IMR-90 (cell line): ENCODE results near the gene ANKRD31. TPM values are rescaled to one million over a fixed set of nuclear protein-coding genes. Genes with fewer than 3 reads are reported as not detected.
"Not testable (repeated sequence)": the region's sequence is repeated elsewhere in the genome, so short reads cannot be mapped to it uniquely, and the experiment has no call there.

Experiments used
- ATAC-seq: fragments of 200-7000 bp; cut with Tn5 transposase; 2 replicates; pipeline ENCODE4 v1.9.1; 2020; ENCODE audit warnings: low read depth, mild to moderate bottlenecking, moderate library complexity
- BruUV-seq: library from RNA; stranded (reverse); fragments of 400-500 nt; replicated peaks from 2 replicates; lab custom pipeline; 2021; lab: Mats Ljungman, UMichigan
- CTCF ChIA-PET: fragments of 300-600 bp; formaldehyde crosslinking; extraction: SDS; loops from one replicate; lab custom pipeline; 2021; ENCODE audit warnings: antibody characterized with exemption; lab: Yijun Ruan, JAX
- POLR2A ChIA-PET: fragments of 300-600 bp; sonication (Branson Sonifier 250); formaldehyde crosslinking; loops from one replicate; lab custom pipeline; 2022; ENCODE audit warnings: antibody characterized with exemption; ENCODE audit not compliant: unreplicated experiment; lab: Charles Lee
- DNase-seq: peaks from one replicate; pipeline ENCODE4 v3.0.0; 2013
- H2AFZ ChIP-seq: replicated peaks from 2 replicates; pipeline ENCODE3; 2013; ENCODE audit warnings: low read length, mild to moderate bottlenecking; ENCODE audit not compliant: poor library complexity
- H2AK5ac ChIP-seq: 2 replicates; pipeline ENCODE4 v1.6.1; 2013; ENCODE audit warnings: low read depth, low read length, inconsistent platforms
- H2AK9ac ChIP-seq: replicated peaks from 2 replicates; pipeline ENCODE3; 2013; ENCODE audit warnings: mild to moderate bottlenecking, low read depth, low read length, moderate library complexity; ENCODE audit not compliant: poor library complexity
- H2BK120ac ChIP-seq: 2 replicates; pipeline ENCODE4 v1.6.1; 2013; ENCODE audit warnings: low read depth, low read length, inconsistent platforms
- H2BK15ac ChIP-seq: 3 replicates; pipeline ENCODE4 v1.6.1; 2013; ENCODE audit warnings: low read depth, low read length, inconsistent platforms
- H2BK20ac ChIP-seq: 2 replicates; pipeline ENCODE4 v1.6.1; 2013; ENCODE audit warnings: low read depth, mild to moderate bottlenecking, inconsistent platforms, low read length, moderate library complexity
- H2BK5ac ChIP-seq: 2 replicates; pipeline ENCODE4 v1.6.1; 2013; ENCODE audit warnings: mild to moderate bottlenecking, low read depth, low read length, inconsistent platforms; ENCODE audit not compliant: poor library complexity, severe bottlenecking
- H3K14ac ChIP-seq: replicated peaks from 2 replicates; pipeline ENCODE4 v1.6.1; 2013; ENCODE audit warnings: low read depth, low read length, inconsistent platforms
- H3K18ac ChIP-seq: 2 replicates; pipeline ENCODE4 v1.6.1; 2013; ENCODE audit warnings: low read depth, low read length, control low read depth
- H3K23ac ChIP-seq: 2 replicates; pipeline ENCODE4 v1.6.1; 2013; ENCODE audit warnings: low read depth, low read length, inconsistent platforms
- H3K27ac ChIP-seq: 2 replicates; pipeline ENCODE4 v1.5.1; 2013; ENCODE audit warnings: mild to moderate bottlenecking, control low read depth, low read length; ENCODE audit not compliant: insufficient read depth
- H3K27me3 ChIP-seq: 2 replicates; pipeline ENCODE4 v1.6.1; 2013; ENCODE audit warnings: low read length; ENCODE audit not compliant: control insufficient read depth, insufficient read depth
- H3K36me3 ChIP-seq: 2 replicates; pipeline ENCODE4 v1.6.1; 2013; ENCODE audit warnings: low read length, mixed read lengths; ENCODE audit not compliant: control insufficient read depth, insufficient read depth
- H3K4ac ChIP-seq: 2 replicates; pipeline ENCODE4 v1.6.1; 2013; ENCODE audit warnings: low read depth, low read length, inconsistent platforms
- H3K4me1 ChIP-seq: 2 replicates; pipeline ENCODE4 v1.6.1; 2013; ENCODE audit warnings: low read length, mixed read lengths; ENCODE audit not compliant: control insufficient read depth, insufficient read depth
- H3K4me2 ChIP-seq: 2 replicates; pipeline ENCODE4 v1.6.1; 2013; ENCODE audit warnings: low read depth, mild to moderate bottlenecking, control low read depth, low read length, moderate library complexity
- H3K4me3 ChIP-seq: 2 replicates; pipeline ENCODE4 v1.5.1; 2013; ENCODE audit warnings: low read depth, mild to moderate bottlenecking, control low read depth, low read length, moderate library complexity; ENCODE audit not compliant: insufficient read depth
- H3K56ac ChIP-seq: 2 replicates; pipeline ENCODE4 v1.6.1; 2013; ENCODE audit warnings: low read length, inconsistent platforms; ENCODE audit not compliant: insufficient read depth; ENCODE audit errors: extremely low read depth
- H3K79me1 ChIP-seq, 2 experiments: 2 replicates each; pipeline ENCODE4 v1.6.1; 2013; ENCODE audit warnings: low read length in 2 of 2, inconsistent platforms in 1 of 2, low read depth in 1 of 2
- H3K9ac ChIP-seq: 2 replicates; pipeline ENCODE4 v1.6.1; 2013; ENCODE audit warnings: low read depth, low read length, control low read depth
- H3K9me1 ChIP-seq: 2 replicates; pipeline ENCODE4 v1.6.1; 2013; ENCODE audit warnings: low read length, inconsistent platforms; ENCODE audit not compliant: insufficient read depth
- H3K9me3 ChIP-seq: 2 replicates; pipeline ENCODE4 v1.6.1; 2013; ENCODE audit warnings: low read length; ENCODE audit not compliant: control insufficient read depth, insufficient read depth
- H4K20me1 ChIP-seq: 2 replicates; pipeline ENCODE4 v1.6.1; 2013; ENCODE audit warnings: low read length, inconsistent platforms; ENCODE audit not compliant: insufficient read depth
- H4K5ac ChIP-seq: 2 replicates; pipeline ENCODE4 v1.6.1; 2013; ENCODE audit warnings: mild to moderate bottlenecking, low read depth, low read length, control low read depth
- H4K8ac ChIP-seq, 2 experiments: 2 replicates each; pipeline ENCODE4 v1.6.1; 2013; ENCODE audit warnings: low read depth in 2 of 2, low read length in 2 of 2, control low read depth in 1 of 2, inconsistent platforms in 1 of 2
- H4K91ac ChIP-seq: 2 replicates; pipeline ENCODE4 v1.6.1; 2013; ENCODE audit warnings: low read depth, low read length, inconsistent platforms; ENCODE audit not compliant: insufficient read depth
- POLR2A ChIP-seq: IDR thresholded peaks from 2 replicates; pipeline ENCODE4 v1.6.1; 2012; ENCODE audit warnings: mild to moderate bottlenecking, low read depth, low read length
- RCOR1 ChIP-seq: IDR thresholded peaks from 2 replicates; pipeline ENCODE4 v1.6.1; 2012; ENCODE audit warnings: mild to moderate bottlenecking, low read length, improper control_type of control experiment; ENCODE audit not compliant: insufficient replicate concordance
- RFX5 ChIP-seq: IDR thresholded peaks from 2 replicates; pipeline ENCODE4 v1.8.0; 2012; ENCODE audit warnings: low read depth, mild to moderate bottlenecking, low read length, moderate library complexity
- WGBS, 2 experiments: methylation state at CpG; one replicate each; pipeline versions ENCODE4 v1.1.5 to v1.1.7; 2013; ENCODE audit warnings: missing lambda C conversion rate in 2 of 2; ENCODE audit not compliant: insufficient read length in 1 of 2; ENCODE audit errors: extremely low coverage in 2 of 2; 5-methylcytosine and 5-hydroxymethylcytosine counted together
- dilution Hi-C: fragments of 300-500 bp; cut with HindIII; formaldehyde crosslinking; loops from one replicate; pipeline ENCODE4 v1.14.3; 2018; ENCODE audit warnings: low sequenced_read_pairs; ENCODE audit not compliant: unreplicated experiment
- in situ Hi-C: fragments of 300-500 bp; cut with MboI; formaldehyde crosslinking; loops from 3 replicates; pipeline ENCODE4 v1.14.3; 2019; ENCODE audit warnings: low sequenced_read_pairs, inconsistent platforms, mixed read lengths
- intact Hi-C: fragments of 100-400 bp; cut with micrococcal nuclease; formaldehyde crosslinking; loops from 2 replicates; pipeline ENCODE4 v1.10.0; 2022
- polyA plus RNA-seq, 3 experiments: library from polyadenylated mRNA; depleted of rRNA; stranded (reverse); fragments of >200 nt; gene quantifications; 2 replicates each; pipeline ENCODE4 v1.2.3, GENCODE V29; 2012; ENCODE audit warnings: low replicate concordance in 1 of 3
- total RNA-seq: library from RNA; depleted of rRNA; stranded (reverse); fragments of >200 nt; gene quantifications from 2 replicates; pipeline ENCODE4 v1.2.3, GENCODE V29; 2012

Gene ANKRD31
- total and polyA plus RNA-seq, 2 of the 4 experiments (the other 2 are of a cell fraction) = under 0.01 to 0.02 TPM

GRCh38 chr5:75274486-75274885 lies 37.8 kb upstream of the ANKRD31 start:
- Histone ChIP-seq H3K36me3 (no peaks in the 10 kb centered on the region), H3K23ac (no peak overlapping the region), H3K14ac (no peak overlapping the region), H3K4ac (no peak overlapping the region), H2BK120ac (no peak overlapping the region), H3K27me3 (peaks cover 4% of the 10 kb centered on the region), H2BK5ac (no peak overlapping the region), H4K20me1 (no peaks in the 10 kb centered on the region), H2AK9ac (no peak overlapping the region), H3K9me3 (no peaks in the 10 kb centered on the region), H4K5ac (no peak overlapping the region), H3K4me3 (no peak overlapping the region), H3K4me2 (no peak overlapping the region), H2BK20ac (no peak overlapping the region), H2BK15ac (no peak overlapping the region), H3K4me1 (no peaks in the 10 kb centered on the region), H3K56ac (no peak overlapping the region), H3K18ac (no peak overlapping the region), H2AFZ (no peak overlapping the region), H2AK5ac (no peak overlapping the region), H4K8ac (no peak overlapping the region), H4K91ac (no peak overlapping the region), H3K9ac (no peak overlapping the region), H3K27ac (no peak overlapping the region), H3K79me1 (no peaks in the 10 kb centered on the region), H3K9me1 (no peaks in the 10 kb centered on the region)
- in situ Hi-C loops (loop anchor here (25.0 kb wide), 1 partner anchor 612 kb away; no protein-coding TSS in a partner anchor), dilution Hi-C loops (no loop called here), intact Hi-C loops (no loop called here)
- ChIA-PET CTCF (no interaction called here), POLR2A (no interaction called here)
- no CpG with 5 or more reads among the region's 1 CpG for WGBS, 2 experiments
- ATAC-seq (no peak), DNase-seq (no peak)
- TF ChIP-seq RCOR1 = no peak
- no peak for TF ChIP-seq POLR2A
- no peak for TF ChIP-seq RFX5
- BruUV-seq = no TSS peak

DNA sequence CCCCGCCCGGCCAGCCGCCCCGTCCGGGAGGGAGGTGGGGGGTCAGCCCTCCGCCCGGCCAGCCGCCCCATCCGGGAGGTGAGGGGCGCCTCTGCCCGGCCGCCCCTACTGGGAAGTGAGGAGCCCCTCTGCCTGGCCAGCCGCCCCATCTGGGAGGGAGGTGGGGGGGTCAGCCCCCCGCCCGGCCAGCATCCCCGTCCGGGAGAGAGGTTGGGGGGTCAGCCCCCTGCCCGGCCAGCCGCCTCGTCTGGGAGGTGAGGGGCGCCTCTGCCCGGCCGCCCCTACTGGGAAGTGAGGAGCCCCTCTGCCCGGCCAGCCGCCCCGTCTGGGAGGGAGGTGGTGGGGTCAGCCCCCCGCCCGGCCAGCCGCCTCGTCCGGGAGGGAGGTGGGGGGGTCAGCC lies 33.9 kb upstream of the ANKRD31 start:
- in situ Hi-C loops = loop anchor here (25.0 kb wide), 1 partner anchor 608 kb away; no protein-coding TSS in a partner anchor
- H2BK5ac ChIP-seq, H3K9me3 ChIP-seq, H2AK5ac ChIP-seq, H2AFZ ChIP-seq, H3K9ac ChIP-seq, dilution Hi-C loops, POLR2A ChIA-PET, H2BK120ac ChIP-seq, H2BK15ac ChIP-seq, H3K4me1 ChIP-seq, H3K23ac ChIP-seq, intact Hi-C loops, H2BK20ac ChIP-seq, H3K18ac ChIP-seq, H3K79me1 ChIP-seq, H3K36me3 ChIP-seq, H3K27me3 ChIP-seq, H4K5ac ChIP-seq, DNase-seq, CTCF ChIA-PET, H4K91ac ChIP-seq, H3K27ac ChIP-seq, H3K56ac ChIP-seq, H2AK9ac ChIP-seq, H4K8ac ChIP-seq, H3K4me2 ChIP-seq, H3K9me1 ChIP-seq, ATAC-seq, H3K4me3 ChIP-seq, H3K14ac ChIP-seq, H3K4ac ChIP-seq, BruUV-seq, H4K20me1 ChIP-seq: not testable (repeated sequence)
- no CpG with 5 or more reads among the region's 31 CpGs for WGBS, 2 experiments
